ENCODE data around the gene CCDC9.
"Not testable (repeated sequence)": the region's sequence is repeated elsewhere in the genome, so short reads cannot be mapped to it uniquely, and the experiment has no call there.

Gene CCDC9

GRCh38 chr19:47261946-47262793 is 5.8 kb downstream of the CCDC9 start:
- not testable (repeated sequence) for DNase-seq

GRCh38 chr19:47264629-47265028 is 8.3 kb downstream of the CCDC9 start:
- no peak for DNase-seq

DNA sequence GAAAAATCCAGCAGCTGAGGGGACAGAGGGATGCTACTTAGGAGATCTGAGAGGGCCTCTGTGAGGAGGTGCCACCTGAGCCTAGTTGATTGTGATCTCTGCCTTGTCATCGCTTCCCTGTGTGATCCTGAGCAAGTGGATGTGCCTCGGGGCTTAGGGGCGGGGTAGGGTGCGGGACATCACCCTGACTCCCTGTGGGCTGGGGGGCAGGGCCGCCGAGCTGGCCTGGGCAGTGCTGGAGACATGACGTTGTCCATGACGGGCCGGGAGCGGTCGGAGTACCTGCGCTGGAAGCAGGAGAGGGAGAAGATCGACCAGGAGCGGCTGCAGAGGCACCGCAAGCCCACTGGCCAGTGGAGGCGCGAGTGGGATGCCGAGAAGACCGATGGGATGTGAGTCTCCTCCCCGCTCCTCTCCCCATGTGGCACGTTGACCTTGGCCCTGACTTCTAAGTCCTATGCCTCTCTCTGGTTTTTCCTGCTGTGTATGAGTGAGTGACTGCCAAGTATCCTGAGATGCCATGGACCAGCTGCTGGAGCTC is 10.1 kb downstream of the CCDC9 start:
- no peak for DNase-seq

DNA sequence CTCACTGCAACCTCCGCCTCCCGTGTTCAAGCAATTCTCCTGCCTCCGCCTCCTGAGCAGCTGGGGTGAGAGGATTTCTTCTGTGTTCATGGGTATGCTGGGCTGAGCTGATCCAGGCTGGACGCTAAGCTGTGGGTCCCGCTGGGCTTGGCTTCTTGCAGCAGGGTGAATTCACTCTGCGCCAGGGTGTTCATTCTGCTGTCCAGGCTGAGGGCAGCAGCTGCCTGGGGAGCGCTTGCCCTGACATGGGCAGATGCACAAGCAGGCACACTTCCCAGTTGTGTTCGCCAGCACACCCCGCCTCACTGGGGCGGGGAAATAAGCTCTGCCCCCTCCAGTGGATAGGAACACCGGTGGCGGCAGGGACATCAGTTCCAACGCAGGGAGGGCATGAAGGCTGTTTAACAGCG is 11.0 kb downstream of the CCDC9 start:
- no peak for DNase-seq

GRCh38 chr19:47268028-47268427 is 11.7 kb downstream of the CCDC9 start:
- no peak for DNase-seq

DNA sequence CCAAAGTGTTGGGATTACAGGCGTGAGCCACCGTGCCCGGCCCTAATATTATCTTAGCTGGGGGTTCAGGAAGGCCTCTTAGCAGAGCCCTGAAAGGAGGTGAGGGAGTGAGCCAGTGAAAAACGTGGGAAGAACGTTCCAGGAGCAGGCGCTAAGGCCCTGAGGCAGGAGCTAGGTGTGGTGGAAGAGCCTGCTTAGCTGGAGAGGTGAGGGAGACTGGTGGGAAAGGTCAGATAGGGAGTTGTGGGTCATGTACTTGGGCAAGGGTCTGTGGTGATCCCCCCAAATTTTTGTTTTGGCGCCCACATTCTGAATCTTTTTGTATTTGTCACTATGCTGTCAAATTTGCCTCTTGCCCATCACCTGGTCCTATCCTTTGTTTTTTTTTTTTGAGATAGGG is 13.3 kb downstream of the CCDC9 start:
- DNase-seq = no peak

GRCh38 chr19:47270408-47270807 is 14.1 kb downstream of the CCDC9 start:
- DNase-seq = no peak

GRCh38 chr19:47271949-47272348 is 15.6 kb downstream of the CCDC9 start:
- no peak for DNase-seq

GRCh38 chr19:47272448-47273312 is 16.4 kb downstream of the CCDC9 start:
- no peak for DNase-seq

GRCh38 chr19:47273313-47274070 is 17.2 kb downstream of the CCDC9 start:
- peak; percentile 84 for DNase-seq

DNA sequence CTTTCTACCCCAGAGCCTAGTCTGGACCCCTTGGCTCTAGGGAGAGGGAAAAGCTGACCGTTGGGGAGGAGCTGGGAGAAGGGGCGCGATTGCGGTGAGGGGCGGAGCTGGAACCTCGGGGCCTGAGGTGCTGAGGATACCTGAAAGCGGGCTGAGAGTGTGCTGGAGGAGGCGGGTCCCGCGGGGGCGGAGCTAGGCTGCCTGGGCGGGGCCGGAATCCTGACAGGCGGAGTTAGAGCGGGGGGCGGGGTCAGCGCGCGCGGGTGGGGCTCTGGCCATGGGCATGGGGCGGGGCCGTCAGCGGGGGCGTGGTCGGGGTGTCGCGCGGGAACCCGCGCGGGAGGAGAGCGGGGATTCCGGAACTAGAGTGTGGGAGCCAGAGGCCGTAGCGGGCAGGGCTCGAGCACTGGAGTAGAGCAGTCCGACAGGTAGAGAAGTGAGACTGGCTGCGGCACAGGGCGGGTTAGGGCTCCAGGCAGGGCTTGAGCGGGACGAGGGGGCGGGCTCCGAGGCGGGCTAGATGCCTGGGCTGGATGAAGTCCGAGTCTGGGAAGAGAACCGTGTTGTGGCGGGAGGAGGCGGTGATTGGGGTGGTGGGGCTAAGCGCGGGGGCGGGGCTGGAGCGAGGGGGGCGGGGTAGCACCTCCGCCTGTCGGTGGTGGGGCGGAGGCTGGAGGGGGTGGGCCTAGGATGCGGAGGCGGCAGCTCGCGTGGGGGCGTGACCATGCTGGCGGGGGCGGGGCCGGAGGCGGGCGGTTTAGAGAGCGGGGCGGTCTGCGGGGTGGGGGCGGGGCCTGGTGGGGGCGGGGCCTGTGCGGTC is 18.0 kb downstream of the CCDC9 start, which contains the start of gene INAFM1:
Gene INAFM1 (plus strand): TSS at position 815 of the 820 bp plus-strand sequence. CDS start 35 bp downstream, outside the sequence.
- DNase-seq = peak; percentile 87

- no peak for DNase-seq
Measured at GRCh38 chr19:47274891-47275761, 18.8 kb downstream of the CCDC9 start.

- DNase-seq = peak; percentile 18
Measured at GRCh38 chr19:47275791-47276461, 19.6 kb downstream of the CCDC9 start.

DNA sequence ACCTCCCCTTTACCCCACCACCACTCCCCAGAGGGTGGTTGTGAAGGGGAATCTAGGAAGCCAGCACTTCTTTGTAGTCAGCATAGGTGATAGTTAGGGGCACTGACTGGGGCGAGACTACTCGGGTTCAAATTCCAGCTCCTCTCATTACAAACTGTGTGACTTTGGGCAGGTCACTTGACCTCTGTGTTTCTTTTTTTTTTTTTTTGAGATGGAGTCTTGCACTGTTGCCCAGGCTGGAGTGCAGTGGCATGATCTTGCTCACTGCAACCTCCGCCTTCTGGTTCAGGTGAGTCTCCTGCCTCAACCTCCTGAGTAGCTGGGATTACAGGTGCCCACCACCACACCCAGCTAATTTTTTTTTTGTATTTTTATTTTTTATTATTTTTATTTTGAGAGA is 20.2 kb downstream of the CCDC9 start:
- not testable (repeated sequence) for DNase-seq

DNA sequence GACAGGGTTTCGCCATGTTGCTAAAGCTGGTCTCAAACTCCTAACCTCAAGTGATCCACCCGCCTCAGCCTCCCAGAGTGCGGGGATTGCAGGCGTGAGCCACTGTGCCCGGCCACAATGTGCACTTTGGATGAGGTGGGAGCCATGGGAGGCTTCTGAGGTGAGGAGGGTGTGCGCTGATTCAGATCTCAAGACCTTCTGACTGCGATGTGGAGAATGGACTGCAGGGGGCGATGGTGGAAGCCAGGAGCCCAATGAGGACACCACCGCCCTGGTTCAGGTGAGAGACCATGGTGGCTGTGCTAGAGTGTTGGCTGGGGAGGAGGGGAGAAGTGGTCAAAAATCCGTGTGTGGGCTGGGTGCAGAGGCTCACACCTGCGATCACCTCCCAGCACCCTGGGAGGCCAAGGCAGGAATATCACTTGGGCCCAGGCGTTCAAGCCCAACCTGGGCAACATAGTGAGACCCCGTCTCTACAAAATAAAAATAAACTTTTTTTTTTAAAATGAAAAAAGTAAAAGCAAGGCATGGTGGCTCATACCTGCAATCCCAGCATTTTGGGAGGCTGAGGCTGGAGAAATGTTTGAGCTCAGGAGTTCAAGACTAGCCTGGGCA is 24.0 kb downstream of the CCDC9 start:
- DNase-seq = no peak

DNA sequence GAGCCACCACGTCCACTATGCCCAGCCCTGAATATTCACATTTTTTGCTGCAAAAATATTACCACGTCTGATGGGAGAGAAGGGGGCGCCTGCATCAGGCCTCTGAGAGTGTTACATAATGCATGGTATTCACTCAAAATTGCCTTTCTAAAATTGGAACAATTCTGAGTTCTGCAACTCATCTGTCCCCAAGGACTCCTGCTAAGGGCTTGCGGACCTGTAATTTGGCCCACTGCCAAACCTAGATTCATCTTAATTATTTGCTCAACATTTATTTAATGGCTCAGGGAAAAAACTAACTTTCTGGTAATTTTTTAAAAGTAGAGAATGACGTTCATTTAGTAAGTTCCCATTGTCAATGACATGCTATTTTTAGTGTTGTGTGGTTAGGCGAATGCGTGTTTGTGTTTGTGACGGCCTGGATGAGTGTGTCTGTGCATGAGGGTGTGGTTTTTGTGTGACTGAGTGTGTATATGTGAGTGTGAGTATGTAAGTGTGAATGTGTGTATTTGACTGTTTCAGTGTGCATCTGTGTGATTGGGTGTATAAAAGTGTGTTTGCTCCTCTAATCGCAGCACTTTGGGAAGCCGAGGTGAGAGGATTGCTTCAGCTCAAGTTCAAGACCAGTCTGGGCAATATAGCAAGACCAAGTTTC is 27.2 kb downstream of the CCDC9 start:
- DNase-seq = no peak

GRCh38 chr19:47284324-47284899 is 28.1 kb downstream of the CCDC9 start:
- DNase-seq = peak; percentile 59

GRCh38 chr19:47296036-47296435 is 39.7 kb downstream of the CCDC9 start:
- peak; percentile 75 for DNase-seq

GRCh38 chr19:47300867-47301266 is 44.5 kb downstream of the CCDC9 start:
- DNase-seq = not testable (repeated sequence)
